VCaP (cell line): ENCODE data around the gene TUBGCP3.

ENCODE experiments used
- H3K27ac ChIP-seq: fragments of 450-650 bp; 2 replicates; pipeline ENCODE4 v1.5.1; 2017
- TF ChIP-seq, protein P1 (sequence below): fragments of 450-650 bp; conservative IDR thresholded peaks from 2 replicates; pipeline ENCODE4 v1.5.1; 2017; ENCODE audit warnings: mild to moderate bottlenecking, moderate library complexity

The TUBGCP3 gene

DNA sequence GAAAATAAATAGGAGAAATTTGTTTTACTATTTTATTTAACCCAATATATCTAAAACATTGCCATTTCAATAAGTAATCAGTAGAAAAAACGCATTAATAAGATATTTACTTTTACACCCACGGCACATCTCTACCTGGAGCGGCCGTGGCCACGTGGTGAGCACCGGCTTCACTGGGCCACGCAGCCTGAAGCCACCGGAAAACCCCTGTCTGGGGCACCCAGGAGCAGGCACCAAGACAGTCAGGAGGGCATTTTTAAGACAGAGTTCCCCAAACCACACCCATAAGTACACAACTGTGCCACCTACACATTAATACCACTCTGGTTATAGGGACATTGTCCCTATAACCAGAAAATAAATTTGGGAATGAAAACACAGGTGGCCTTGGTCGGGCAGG is 130.9 kb downstream of the TUBGCP3 start:
- H3K27ac ChIP-seq, result no peak overlapping the region
- TF ChIP-seq, protein P1, sequence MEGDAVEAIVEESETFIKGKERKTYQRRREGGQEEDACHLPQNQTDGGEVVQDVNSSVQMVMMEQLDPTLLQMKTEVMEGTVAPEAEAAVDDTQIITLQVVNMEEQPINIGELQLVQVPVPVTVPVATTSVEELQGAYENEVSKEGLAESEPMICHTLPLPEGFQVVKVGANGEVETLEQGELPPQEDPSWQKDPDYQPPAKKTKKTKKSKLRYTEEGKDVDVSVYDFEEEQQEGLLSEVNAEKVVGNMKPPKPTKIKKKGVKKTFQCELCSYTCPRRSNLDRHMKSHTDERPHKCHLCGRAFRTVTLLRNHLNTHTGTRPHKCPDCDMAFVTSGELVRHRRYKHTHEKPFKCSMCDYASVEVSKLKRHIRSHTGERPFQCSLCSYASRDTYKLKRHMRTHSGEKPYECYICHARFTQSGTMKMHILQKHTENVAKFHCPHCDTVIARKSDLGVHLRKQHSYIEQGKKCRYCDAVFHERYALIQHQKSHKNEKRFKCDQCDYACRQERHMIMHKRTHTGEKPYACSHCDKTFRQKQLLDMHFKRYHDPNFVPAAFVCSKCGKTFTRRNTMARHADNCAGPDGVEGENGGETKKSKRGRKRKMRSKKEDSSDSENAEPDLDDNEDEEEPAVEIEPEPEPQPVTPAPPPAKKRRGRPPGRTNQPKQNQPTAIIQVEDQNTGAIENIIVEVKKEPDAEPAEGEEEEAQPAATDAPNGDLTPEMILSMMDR, result no peak

DNA sequence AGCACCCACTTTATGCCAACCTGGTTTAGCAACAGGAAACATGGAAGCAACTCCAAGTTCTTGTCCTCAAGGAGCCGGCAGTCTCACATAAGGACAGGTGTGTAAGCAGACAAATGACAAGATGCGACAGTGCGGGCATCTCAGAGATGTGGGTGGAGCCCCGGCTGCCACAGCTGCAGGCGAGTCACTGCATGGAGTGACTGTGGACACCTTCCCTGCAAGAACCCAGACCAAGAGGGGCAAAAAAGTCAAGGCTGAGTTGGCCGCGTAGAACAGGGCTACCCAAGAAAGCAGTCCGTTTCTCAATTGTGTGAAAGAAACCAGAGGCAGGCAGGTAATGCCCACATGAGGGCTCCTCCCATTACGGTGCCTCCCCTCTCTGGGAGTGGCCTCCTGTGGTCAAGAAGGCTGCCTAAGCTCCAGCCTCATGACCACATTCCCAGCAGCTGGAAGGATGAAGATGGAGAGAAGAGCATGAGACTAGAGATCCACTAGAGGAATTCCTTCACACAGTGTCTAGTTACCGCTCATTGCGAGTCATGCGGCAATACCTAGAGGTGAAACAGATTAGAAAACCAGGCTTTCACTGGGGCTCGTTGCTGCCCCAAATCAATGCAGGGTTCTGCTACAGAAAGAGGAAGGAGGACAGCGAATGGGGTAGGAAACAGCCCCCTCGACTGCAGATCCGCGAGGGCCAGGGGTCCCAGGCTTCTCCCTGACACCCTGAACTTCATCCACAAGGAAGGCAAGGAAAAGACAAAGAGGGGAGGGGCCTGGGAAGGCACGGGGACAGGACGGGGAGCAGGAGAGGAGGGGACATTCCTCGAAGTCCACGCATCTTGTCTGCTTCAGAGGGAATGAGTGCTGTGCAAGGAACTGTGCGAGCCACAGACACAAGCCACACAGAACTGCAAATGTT is 131.6 kb downstream of the TUBGCP3 start:
- H3K27ac ChIP-seq, result no peak overlapping the region
- TF ChIP-seq, protein P1, result no peak

DNA sequence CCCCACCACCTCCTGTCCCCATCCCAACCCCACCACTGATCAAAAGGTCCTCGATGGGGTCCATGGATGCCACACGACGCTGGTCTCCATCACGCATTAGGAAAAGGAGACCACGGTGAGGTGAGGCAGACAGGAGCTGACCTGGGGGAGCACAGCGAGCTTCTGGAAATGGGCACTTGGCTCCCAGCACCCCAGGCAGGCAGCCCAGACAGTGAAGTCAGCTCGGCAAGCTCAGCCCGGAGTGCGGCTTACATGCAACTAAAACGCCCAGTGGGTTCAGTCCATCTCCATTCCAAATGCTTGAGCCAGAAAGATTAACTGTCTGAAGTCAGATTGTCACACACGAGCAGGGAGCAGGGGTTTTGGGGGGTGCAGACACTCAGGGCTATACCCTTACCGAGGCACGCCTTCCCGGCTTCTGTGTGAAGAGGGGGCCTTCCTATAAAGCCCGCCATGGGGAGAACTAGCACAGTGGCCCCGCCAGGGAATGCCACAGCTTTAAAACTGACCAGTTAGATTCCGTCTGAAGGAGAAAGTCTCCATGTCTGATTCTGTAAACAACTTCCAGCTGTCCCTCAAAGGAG is 132.4 kb downstream of the TUBGCP3 start:
- TF ChIP-seq, protein P1, result no peak
- no peak overlapping the region for H3K27ac ChIP-seq

DNA sequence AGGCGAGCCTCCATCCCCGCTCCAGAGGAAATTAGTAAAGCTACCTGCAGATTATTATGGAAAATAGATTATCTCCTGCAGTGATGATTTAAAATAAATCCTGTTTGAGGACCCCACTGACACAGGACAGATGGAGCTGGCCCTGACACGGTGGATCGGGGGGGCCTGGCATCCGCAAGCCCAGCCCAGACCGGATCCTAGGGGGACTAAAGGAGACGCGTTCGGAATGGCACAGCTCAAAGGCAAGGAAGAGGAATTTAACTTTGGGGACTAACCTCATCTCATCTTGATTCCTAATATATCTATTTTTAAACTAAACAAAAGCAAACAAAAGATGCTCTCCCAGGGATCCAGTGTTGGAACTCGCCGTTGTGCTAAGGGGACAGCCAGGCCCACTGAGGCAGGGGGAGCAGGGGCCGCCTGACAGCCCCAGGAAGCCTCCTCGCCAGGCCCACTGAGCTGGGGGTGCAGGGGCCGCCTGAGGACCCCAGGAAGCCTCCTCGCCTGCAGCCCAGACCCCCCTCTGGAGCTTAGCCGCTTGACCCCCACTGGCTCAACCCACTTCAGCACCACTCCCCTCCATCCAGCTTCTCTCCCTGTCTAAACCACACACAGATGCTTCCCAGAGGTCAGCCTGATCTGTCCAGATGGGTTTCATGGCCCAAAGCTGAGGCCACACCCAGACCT is 133.2 kb downstream of the TUBGCP3 start:
- H3K27ac ChIP-seq, result no peak overlapping the region
- TF ChIP-seq, protein P1, result no peak

DNA sequence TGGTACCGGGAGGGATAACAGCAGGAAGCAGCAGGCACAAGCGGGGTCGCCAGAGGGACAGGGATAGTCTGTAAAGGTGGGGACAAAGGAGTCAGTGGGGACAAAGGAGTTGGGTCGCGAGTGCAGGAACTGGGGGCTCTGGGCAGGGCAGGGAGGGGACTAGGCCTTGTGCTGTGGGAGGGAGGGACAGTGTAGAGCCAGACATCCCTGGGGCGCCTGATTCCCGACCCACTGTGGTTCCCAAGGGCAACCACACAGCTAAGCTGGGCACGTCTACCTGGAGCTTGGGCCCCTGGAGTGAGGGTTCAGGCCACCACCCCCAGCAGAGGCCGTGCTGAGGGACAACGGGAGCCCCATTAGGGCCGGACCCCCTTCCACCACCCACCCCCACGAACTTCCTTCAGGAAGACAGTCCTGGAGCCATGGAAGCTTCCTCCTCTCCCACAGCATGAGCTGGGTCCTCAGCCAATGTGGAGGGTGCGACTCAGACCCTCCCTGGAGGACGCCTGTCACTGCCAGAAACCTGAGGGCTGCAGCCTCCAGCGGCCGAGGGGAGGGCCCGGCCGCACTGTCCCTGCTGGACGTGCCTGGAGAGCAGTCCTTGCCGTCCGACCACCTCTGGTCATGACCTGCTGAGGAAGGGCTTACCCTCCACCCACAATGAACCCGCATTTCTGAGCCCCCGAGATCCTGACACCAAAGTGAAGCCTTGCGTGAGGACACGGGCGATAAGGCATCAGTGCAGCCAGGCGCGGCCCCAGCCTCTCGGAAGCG is 133.9 kb downstream of the TUBGCP3 start:
- no peak overlapping the region for H3K27ac ChIP-seq
- TF ChIP-seq, protein P1, result no peak

DNA sequence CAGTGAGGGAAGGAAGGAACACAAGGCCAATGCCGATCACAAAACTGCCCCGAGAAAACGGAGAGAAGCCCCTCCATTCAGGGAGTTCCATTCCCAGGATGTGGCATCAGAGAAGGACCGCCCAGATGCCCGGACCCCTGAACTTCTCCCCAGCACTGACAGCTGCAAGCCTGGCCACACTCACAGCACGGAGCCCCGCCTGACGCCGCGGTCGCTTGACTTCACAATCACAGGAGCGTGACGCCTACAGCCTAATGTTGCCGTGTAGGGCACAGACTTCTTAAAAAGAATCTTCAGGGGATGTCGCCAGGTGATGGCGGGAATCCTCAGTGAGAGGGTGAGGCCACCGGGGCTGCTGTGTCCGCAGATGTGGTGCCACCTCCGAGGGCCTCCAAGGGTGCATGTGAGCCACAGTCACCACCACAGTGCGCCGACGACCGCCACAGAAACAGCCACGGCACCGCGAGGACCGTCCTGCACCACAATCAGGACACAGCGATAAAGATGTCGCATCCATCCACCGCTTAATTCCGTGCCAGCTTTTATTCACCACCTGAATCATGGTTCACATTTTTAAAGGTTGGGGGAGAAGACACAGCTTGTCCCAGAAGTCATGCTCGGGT is 134.6 kb downstream of the TUBGCP3 start:
- H3K27ac ChIP-seq, result no peak overlapping the region
- TF ChIP-seq, protein P1, result no peak
